Fibroblast of lung (primary cell): ENCODE data around the gene DDX27.

Source experiments
- CTCF ChIP-seq, 2 donors: IDR thresholded peaks in 1 of 2; conservative IDR thresholded peaks in 1 of 2; 1 replicate in 1 of 2; 2 replicates in 1 of 2; pipeline ENCODE4 v1.5.1; 2011 to 2012; ENCODE audit warnings: low read length in 2 of 2, control low read depth in 1 of 2, inconsistent platforms in 1 of 2, low read depth in 1 of 2, mild to moderate bottlenecking in 1 of 2
- EZH2 ChIP-seq: IDR thresholded peaks from 2 replicates; pipeline ENCODE4 v1.5.1; 2012; ENCODE audit warnings: low read length, control low read depth, mild to moderate bottlenecking; ENCODE audit errors: missing control alignments

GRCh38 chr20:49207076-49207475, 12.1 kb upstream of the DDX27 start:
- TF ChIP-seq CTCF (conservative IDR thresholded peaks at IDR 0.05 in 1 of 2, IDR thresholded peaks at IDR 0.05 in 1 of 2; ENCODE audit: low read depth in 1 of 2, low read length in 2 of 2) (no peak), EZH2 (no peak)
